ENCODE data around the gene GJA3. TPM values are rescaled to one million over a fixed set of nuclear protein-coding genes. Genes with fewer than 3 reads are reported as not detected.

Gene GJA3
- total RNA-seq (2021) (0.43 and 0.48 TPM in 2 replicates), Bru-seq, nascent RNA (percentile 22 among the genes with signal in this experiment), BruChase-seq, experiment 1, labeled RNA remaining after a 2-hour chase (percentile 20 among the genes with signal in this experiment), BruChase-seq, experiment 2, labeled RNA remaining after a 6-hour chase (percentile 30 among the genes with signal in this experiment)
- long read RNA-seq, full-length matches to known transcripts = 2 of 2 reads
- long read RNA-seq, partial matches to known transcripts = 0 of 2 reads
- long read RNA-seq, other reads (novel, unspliced or antisense) = 0 of 2 reads

GRCh38 chr13:20160306-20161274, at the start of gene GJA3:
Gene GJA3 (minus strand): TSS chr13:20161052. CDS start chr13:20143288, 17,764 bp downstream.
- POLR2A ChIA-PET (ENCODE audit: low non-redundant PET) = no interaction called here
- CTCF ChIA-PET = interaction anchor here (0.6 kb wide), 2 partner anchors 34 to 776 kb away, joined by 3 read pairs; no protein-coding TSS in a partner anchor
- intact Hi-C loops (cut with micrococcal nuclease; ENCODE audit: unreplicated experiment) = loop anchor here (5.0 to 10.0 kb wide), 5 partner anchors 33 to 236 kb away; no protein-coding TSS in a partner anchor
- DNase-seq (ENCODE audit: low spot score) = peak; percentile 63
- peaks cover 37% of the 10 kb centered on the region for H3K27me3 ChIP-seq (replicated peaks; ENCODE audit: insufficient read depth, low read depth, low read length, poor library complexity)
- no peaks in the 10 kb centered on the region for H3K36me3 ChIP-seq (ENCODE audit: insufficient read depth, low read length, poor library complexity, severe bottlenecking)
- no peak within 1 kb of the TSS for H3K27ac ChIP-seq (ENCODE audit: low read depth, low read length, poor library complexity, severe bottlenecking)
- peaks cover 29% of the 10 kb centered on the region for H3K4me1 ChIP-seq (ENCODE audit: insufficient read depth, low read length, poor library complexity, severe bottlenecking)
- no peak for TF ChIP-seq EZH2 (IDR thresholded peaks at IDR 0.05; ENCODE audit: borderline replicate concordance, low read depth, low read length, poor library complexity, severe bottlenecking)
- TF ChIP-seq CTCF (conservative IDR thresholded peaks at IDR 0.05; ENCODE audit: low read depth, low read length) = no peak
- H3K4me3 ChIP-seq (ENCODE audit: low read depth, low read length, poor library complexity, severe bottlenecking) = peak within 1 kb of the TSS; percentile 54
- H3K9me3 ChIP-seq (ENCODE audit: low read depth, low read length, poor library complexity, severe bottlenecking) = no peaks in the 10 kb centered on the region
- BruUV-seq (replicated peaks) = no TSS peak

- no peaks in the 10 kb centered on the region for H3K36me3 ChIP-seq (ENCODE audit: insufficient read depth, low read length, poor library complexity, severe bottlenecking)
- ChIA-PET POLR2A (ENCODE audit: low non-redundant PET) (no interaction called here), CTCF (no interaction called here)
- intact Hi-C loops (cut with micrococcal nuclease; ENCODE audit: unreplicated experiment) = no loop called here
- H3K27me3 ChIP-seq (replicated peaks; ENCODE audit: insufficient read depth, low read depth, low read length, poor library complexity) = peaks cover 8% of the 10 kb centered on the region
- H3K4me1 ChIP-seq (ENCODE audit: insufficient read depth, low read length, poor library complexity, severe bottlenecking) = no peaks in the 10 kb centered on the region
- no peak overlapping the region for H3K27ac ChIP-seq (ENCODE audit: low read depth, low read length, poor library complexity, severe bottlenecking)
- H3K9me3 ChIP-seq (ENCODE audit: low read depth, low read length, poor library complexity, severe bottlenecking) = no peaks in the 10 kb centered on the region
- no peak for DNase-seq (ENCODE audit: low spot score)
- TF ChIP-seq EZH2 (IDR thresholded peaks at IDR 0.05; ENCODE audit: borderline replicate concordance, low read depth, low read length, poor library complexity, severe bottlenecking) (no peak), CTCF (conservative IDR thresholded peaks at IDR 0.05; ENCODE audit: low read depth, low read length) (no peak)
- no TSS peak for BruUV-seq (replicated peaks)
- H3K4me3 ChIP-seq (ENCODE audit: low read depth, low read length, poor library complexity, severe bottlenecking) = no peak overlapping the region
Observed at GRCh38 chr13:20209948-20210347, 49.1 kb upstream of the GJA3 start.

GRCh38 chr13:20206698-20207235, 45.9 kb upstream of the GJA3 start:
- ChIA-PET CTCF (no interaction called here), POLR2A (ENCODE audit: low non-redundant PET) (no interaction called here)
- H3K27ac ChIP-seq (ENCODE audit: low read depth, low read length, poor library complexity, severe bottlenecking) = no peak overlapping the region
- no peaks in the 10 kb centered on the region for H3K4me1 ChIP-seq (ENCODE audit: insufficient read depth, low read length, poor library complexity, severe bottlenecking)
- BruUV-seq (replicated peaks) = no TSS peak
- TF ChIP-seq EZH2 (IDR thresholded peaks at IDR 0.05; ENCODE audit: borderline replicate concordance, low read depth, low read length, poor library complexity, severe bottlenecking) = no peak
- no peak for TF ChIP-seq CTCF (conservative IDR thresholded peaks at IDR 0.05; ENCODE audit: low read depth, low read length)
- intact Hi-C loops (cut with micrococcal nuclease; ENCODE audit: unreplicated experiment) = no loop called here
- H3K4me3 ChIP-seq (ENCODE audit: low read depth, low read length, poor library complexity, severe bottlenecking) = no peak overlapping the region
- no peaks in the 10 kb centered on the region for H3K36me3 ChIP-seq (ENCODE audit: insufficient read depth, low read length, poor library complexity, severe bottlenecking)
- DNase-seq (ENCODE audit: low spot score) = no peak
- H3K27me3 ChIP-seq (replicated peaks; ENCODE audit: insufficient read depth, low read depth, low read length, poor library complexity) = peaks cover 4% of the 10 kb centered on the region
- no peaks in the 10 kb centered on the region for H3K9me3 ChIP-seq (ENCODE audit: low read depth, low read length, poor library complexity, severe bottlenecking)

Data from A673 (cell line).